ENCODE data around the gene RCBTB1. TPM values are rescaled to one million over a fixed set of nuclear protein-coding genes. Genes with fewer than 3 reads are reported as not detected.
A peak's percentile ranks its signal among the peaks of the same experiment; 100 is the strongest.

Gene RCBTB1
- total RNA-seq, 1 donor = 26.4 TPM

DNA sequence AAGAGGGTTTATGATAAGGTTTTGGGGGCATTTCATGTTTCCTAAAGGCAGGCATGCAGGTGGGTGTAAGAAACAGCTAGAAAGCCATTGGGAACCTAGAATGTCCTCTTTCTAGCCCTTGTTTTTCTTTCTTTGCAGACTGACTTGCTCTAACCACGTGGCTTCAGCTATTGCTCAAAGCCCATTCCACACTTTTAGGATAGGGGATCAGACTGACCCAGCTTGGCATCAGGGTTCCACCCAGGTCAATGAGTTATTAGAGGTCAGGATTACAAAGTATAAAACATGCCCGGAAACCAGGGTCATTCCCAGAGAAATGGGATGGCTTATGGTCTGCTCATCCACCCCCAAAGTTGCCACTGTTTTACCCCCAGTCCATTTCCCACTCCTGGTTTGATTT, 72.8 kb downstream of the RCBTB1 start:
- Histone ChIP-seq H3K27ac (ENCODE audit: low read depth, low read length) (no peak overlapping the region), H3K27me3 (ENCODE audit: insufficient read depth, low read length) (no peaks in the 10 kb centered on the region), H2AFZ (ENCODE audit: low read length) (no peak overlapping the region), H3K4me1 (ENCODE audit: insufficient read depth, low read length) (no peaks in the 10 kb centered on the region), H3K9me3 (ENCODE audit: low read depth, low read length) (no peaks in the 10 kb centered on the region), H3K4me2 (ENCODE audit: insufficient read depth, low read length) (no peak overlapping the region), H3K4me3 (ENCODE audit: insufficient read depth, low read length) (no peak overlapping the region), H4K20me1 (ENCODE audit: insufficient read depth, low read length) (no peaks in the 10 kb centered on the region), H3K79me2 (ENCODE audit: insufficient read depth, low read length) (no peaks in the 10 kb centered on the region), H3K36me3 (ENCODE audit: insufficient read depth, low read length) (peaks cover 22% of the 10 kb centered on the region)
- TF ChIP-seq, protein P1, sequence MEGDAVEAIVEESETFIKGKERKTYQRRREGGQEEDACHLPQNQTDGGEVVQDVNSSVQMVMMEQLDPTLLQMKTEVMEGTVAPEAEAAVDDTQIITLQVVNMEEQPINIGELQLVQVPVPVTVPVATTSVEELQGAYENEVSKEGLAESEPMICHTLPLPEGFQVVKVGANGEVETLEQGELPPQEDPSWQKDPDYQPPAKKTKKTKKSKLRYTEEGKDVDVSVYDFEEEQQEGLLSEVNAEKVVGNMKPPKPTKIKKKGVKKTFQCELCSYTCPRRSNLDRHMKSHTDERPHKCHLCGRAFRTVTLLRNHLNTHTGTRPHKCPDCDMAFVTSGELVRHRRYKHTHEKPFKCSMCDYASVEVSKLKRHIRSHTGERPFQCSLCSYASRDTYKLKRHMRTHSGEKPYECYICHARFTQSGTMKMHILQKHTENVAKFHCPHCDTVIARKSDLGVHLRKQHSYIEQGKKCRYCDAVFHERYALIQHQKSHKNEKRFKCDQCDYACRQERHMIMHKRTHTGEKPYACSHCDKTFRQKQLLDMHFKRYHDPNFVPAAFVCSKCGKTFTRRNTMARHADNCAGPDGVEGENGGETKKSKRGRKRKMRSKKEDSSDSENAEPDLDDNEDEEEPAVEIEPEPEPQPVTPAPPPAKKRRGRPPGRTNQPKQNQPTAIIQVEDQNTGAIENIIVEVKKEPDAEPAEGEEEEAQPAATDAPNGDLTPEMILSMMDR (IDR thresholded peaks at IDR 0.05; ENCODE audit: extremely low read depth, low read depth, low read length) = no peak
- DNase-seq (ENCODE audit: insufficient read length, low spot score, missing footprints) = no peak

DNA sequence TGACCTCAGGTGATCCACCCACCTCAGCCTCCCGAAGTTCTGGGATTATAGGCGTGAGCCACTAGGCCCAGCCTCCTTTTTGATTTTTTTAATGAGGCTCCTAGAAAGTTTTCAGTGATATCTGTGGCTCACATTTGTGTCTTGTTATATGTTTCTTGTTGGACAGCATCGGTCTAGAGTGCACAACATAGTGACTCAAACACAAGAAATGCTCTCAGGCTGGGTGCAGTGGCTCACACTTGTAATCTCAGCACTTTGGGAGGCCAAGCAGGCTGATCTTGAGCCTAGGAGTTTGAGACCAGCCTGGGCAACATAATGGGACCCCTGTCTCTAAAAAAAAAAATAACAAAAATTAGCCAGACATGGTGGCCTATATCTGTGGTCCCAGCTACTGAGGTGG, 81.4 kb downstream of the RCBTB1 start:
- Histone ChIP-seq H3K4me3 (ENCODE audit: insufficient read depth, low read length) (no peak overlapping the region), H3K4me1 (ENCODE audit: insufficient read depth, low read length) (peaks cover 19% of the 10 kb centered on the region), H3K27ac (ENCODE audit: low read depth, low read length) (no peak overlapping the region), H4K20me1 (ENCODE audit: insufficient read depth, low read length) (no peaks in the 10 kb centered on the region), H2AFZ (ENCODE audit: low read length) (no peak overlapping the region), H3K36me3 (ENCODE audit: insufficient read depth, low read length) (peaks cover 3% of the 10 kb centered on the region), H3K79me2 (ENCODE audit: insufficient read depth, low read length) (peaks cover 8% of the 10 kb centered on the region), H3K9me3 (ENCODE audit: low read depth, low read length) (no peaks in the 10 kb centered on the region), H3K4me2 (ENCODE audit: insufficient read depth, low read length) (no peak overlapping the region), H3K27me3 (ENCODE audit: insufficient read depth, low read length) (no peaks in the 10 kb centered on the region)
- no peak for DNase-seq (ENCODE audit: insufficient read length, low spot score, missing footprints)
- TF ChIP-seq, protein P1 (IDR thresholded peaks at IDR 0.05; ENCODE audit: extremely low read depth, low read depth, low read length) = no peak

- TF ChIP-seq, protein P1 (IDR thresholded peaks at IDR 0.05; ENCODE audit: extremely low read depth, low read depth, low read length) = no peak
- H3K9me3 ChIP-seq (ENCODE audit: low read depth, low read length) = no peaks in the 10 kb centered on the region
- H4K20me1 ChIP-seq (ENCODE audit: insufficient read depth, low read length) = no peaks in the 10 kb centered on the region
- H3K36me3 ChIP-seq (ENCODE audit: insufficient read depth, low read length) = peaks cover 3% of the 10 kb centered on the region
- H3K27me3 ChIP-seq (ENCODE audit: insufficient read depth, low read length) = no peaks in the 10 kb centered on the region
- H3K4me3 ChIP-seq (ENCODE audit: insufficient read depth, low read length) = no peak overlapping the region
- DNase-seq (ENCODE audit: insufficient read length, low spot score, missing footprints) = peak; percentile 69
- H3K27ac ChIP-seq (ENCODE audit: low read depth, low read length) = no peak overlapping the region
- no peak overlapping the region for H3K4me2 ChIP-seq (ENCODE audit: insufficient read depth, low read length)
- peaks cover 8% of the 10 kb centered on the region for H3K79me2 ChIP-seq (ENCODE audit: insufficient read depth, low read length)
- H2AFZ ChIP-seq (ENCODE audit: low read length) = no peak overlapping the region
- peaks cover 22% of the 10 kb centered on the region for H3K4me1 ChIP-seq (ENCODE audit: insufficient read depth, low read length)
Measured at GRCh38 chr13:49502954-49503353, 82.4 kb downstream of the RCBTB1 start.

- TF ChIP-seq, protein P1 (IDR thresholded peaks at IDR 0.05; ENCODE audit: extremely low read depth, low read depth, low read length) = no peak
- Histone ChIP-seq H3K4me1 (ENCODE audit: insufficient read depth, low read length) (peaks cover 22% of the 10 kb centered on the region), H3K4me3 (ENCODE audit: insufficient read depth, low read length) (peak overlapping the region; percentile 51), H3K9me3 (ENCODE audit: low read depth, low read length) (no peaks in the 10 kb centered on the region), H2AFZ (ENCODE audit: low read length) (peak overlapping the region; percentile 67), H4K20me1 (ENCODE audit: insufficient read depth, low read length) (no peaks in the 10 kb centered on the region), H3K27ac (ENCODE audit: low read depth, low read length) (peak overlapping the region; percentile 78), H3K27me3 (ENCODE audit: insufficient read depth, low read length) (no peaks in the 10 kb centered on the region), H3K79me2 (ENCODE audit: insufficient read depth, low read length) (peaks cover 8% of the 10 kb centered on the region), H3K36me3 (ENCODE audit: insufficient read depth, low read length) (no peaks in the 10 kb centered on the region), H3K4me2 (ENCODE audit: insufficient read depth, low read length) (peak overlapping the region; percentile 73)
- DNase-seq (ENCODE audit: insufficient read length, low spot score, missing footprints) = peak; percentile 97
Measured at GRCh38 chr13:49499889-49500660, 85.3 kb downstream of the RCBTB1 start.

All from osteoblast (primary cell).